ENCODE data around the gene CFAP251. TPM values are rescaled to one million over a fixed set of nuclear protein-coding genes. Genes with fewer than 3 reads are reported as not detected.

The CFAP251 gene
- total and polyA plus RNA-seq, 12 donors = 0.52 to 4.6 (median 1.5) TPM

DNA sequence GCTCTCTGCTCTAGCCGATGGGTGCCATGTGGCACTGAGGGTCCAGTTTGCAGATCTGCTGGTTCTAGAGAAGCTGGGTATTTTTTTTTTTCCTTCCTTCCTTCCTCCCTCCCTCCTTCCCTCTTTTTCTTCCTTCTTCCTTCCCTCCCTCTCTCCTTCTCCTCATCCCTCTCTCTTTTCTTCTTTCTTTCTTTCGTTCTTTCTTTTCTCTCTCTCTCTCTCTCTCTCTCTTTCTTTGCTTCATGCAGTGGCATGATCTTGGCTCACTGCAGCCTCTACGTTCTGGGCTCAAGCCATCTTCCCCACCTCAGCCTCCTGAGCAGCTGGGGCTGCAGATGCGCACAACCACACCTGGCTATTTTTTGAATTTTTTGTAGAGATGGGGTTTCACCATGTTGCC, 100.5 kb downstream of the CFAP251 start:
- Histone ChIP-seq H3K27ac (no peak overlapping the region), H3K9me3 (peaks cover 0 to 15% (median 0%) of the 10 kb centered on the region in 11 donors), H3K27me3 (peaks cover 0 to 29% (median 0%) of the 10 kb centered on the region in 7 donors), H3K4me1 (peaks cover 0 to 24% (median 17%) of the 10 kb centered on the region in 9 donors), H3K36me3 (no peaks in the 10 kb centered on the region), H3K4me3 (no peak overlapping the region)
- no peak for ATAC-seq
- TF ChIP-seq, protein P1, sequence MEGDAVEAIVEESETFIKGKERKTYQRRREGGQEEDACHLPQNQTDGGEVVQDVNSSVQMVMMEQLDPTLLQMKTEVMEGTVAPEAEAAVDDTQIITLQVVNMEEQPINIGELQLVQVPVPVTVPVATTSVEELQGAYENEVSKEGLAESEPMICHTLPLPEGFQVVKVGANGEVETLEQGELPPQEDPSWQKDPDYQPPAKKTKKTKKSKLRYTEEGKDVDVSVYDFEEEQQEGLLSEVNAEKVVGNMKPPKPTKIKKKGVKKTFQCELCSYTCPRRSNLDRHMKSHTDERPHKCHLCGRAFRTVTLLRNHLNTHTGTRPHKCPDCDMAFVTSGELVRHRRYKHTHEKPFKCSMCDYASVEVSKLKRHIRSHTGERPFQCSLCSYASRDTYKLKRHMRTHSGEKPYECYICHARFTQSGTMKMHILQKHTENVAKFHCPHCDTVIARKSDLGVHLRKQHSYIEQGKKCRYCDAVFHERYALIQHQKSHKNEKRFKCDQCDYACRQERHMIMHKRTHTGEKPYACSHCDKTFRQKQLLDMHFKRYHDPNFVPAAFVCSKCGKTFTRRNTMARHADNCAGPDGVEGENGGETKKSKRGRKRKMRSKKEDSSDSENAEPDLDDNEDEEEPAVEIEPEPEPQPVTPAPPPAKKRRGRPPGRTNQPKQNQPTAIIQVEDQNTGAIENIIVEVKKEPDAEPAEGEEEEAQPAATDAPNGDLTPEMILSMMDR (IDR thresholded peaks at IDR 0.05) = no peak
- intact Hi-C loops (cut with DNase I) = no loop called here
- no peak for DNase-seq
- whole genome bisulfite sequencing, 2 donors = 96 to 99% methylated on average over 4 of the region's 4 CpGs

DNA sequence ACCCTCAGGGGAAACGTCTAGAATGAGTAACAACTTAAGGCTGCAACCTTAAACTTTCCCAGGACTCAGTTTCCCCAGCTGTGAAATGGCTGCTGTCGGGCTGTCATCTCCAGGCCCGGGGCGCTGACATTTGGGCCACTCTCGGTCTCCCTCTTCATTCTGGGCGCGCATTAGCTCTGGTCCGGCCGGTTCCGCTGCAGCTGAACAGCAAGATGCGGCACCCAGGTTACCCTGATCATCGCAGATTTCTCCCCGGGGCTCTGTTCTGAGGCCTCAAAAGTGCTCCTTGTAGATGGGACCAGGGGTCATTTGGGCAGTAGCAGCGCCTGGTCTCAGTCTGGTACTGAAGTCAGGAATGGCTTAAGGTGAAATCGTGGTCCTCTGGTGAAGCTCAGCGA, 102.4 kb downstream of the CFAP251 start:
- intact Hi-C loops (cut with DNase I) = loop anchor here in 5 of 10 donors (2.0 to 10.0 kb wide), 6 partner anchors 53 to 106 kb away; partner anchors contain the start of gene CFAP251 (in 2 of the 5)
- no peak for ATAC-seq

DNA sequence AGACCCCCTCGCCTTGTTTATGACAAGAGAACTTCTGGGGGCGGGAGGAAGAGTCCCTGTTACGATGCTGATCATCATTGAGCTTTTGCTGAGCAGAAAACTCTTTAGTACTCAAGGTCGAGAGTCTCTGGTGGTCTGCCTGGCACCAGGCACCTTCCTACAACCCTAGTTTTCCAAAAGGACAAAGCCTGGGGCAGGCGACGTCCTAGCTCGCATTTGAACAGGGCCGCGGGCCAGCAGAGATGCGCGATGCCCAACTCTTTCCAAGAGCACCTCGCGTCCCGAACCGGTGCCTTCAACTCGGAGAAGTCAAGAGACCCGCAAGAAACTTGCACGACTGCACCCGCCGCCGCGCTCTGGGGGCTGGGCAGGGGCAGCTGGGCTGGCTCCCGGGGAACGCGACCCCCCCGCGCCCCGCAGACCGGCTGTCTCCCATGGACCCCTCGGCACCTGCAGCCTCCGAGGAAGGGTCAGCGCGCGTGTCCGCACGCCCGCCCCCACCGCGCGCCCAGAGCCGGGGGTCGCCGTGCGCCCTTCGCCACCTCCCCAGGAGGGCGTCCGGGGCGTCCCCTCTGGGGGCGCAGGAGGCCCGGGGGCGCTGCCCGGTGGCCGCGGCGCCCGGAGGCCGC, 102.9 kb downstream of the CFAP251 start:
- TF ChIP-seq, protein P1 (IDR thresholded peaks at IDR 0.05) = no peak
- DNase-seq (peak in 1 of 2 donors; percentile 44), ATAC-seq (peak in 2 of 8 donors; percentile 5 to 31)
- Histone ChIP-seq H3K9me3 (peaks cover 0 to 15% (median 0%) of the 10 kb centered on the region in 11 donors), H3K27ac (peak overlapping the region in 9 of 10 donors; percentile 68 to 85 (median 82)), H3K36me3 (no peaks in the 10 kb centered on the region), H3K4me3 (peak overlapping the region; percentile 48 to 84 (median 69)), H3K27me3 (peaks cover 0 to 31% (median 0%) of the 10 kb centered on the region in 7 donors), H3K4me1 (peaks cover 7 to 35% (median 25%) of the 10 kb centered on the region in 9 donors)
- 1 to 2% methylated on average over 56 to 57 of the region's 57 CpGs for WGBS, 2 donors
- intact Hi-C loops (cut with DNase I) = loop anchor here in 5 of 10 donors (2.0 to 10.0 kb wide), 6 partner anchors 54 to 107 kb away; partner anchors contain the start of gene CFAP251 (in 2 of the 5)

More for the DNA sequence above, 102.4 kb downstream of the CFAP251 start:
- peaks cover 0 to 31% (median 0%) of the 10 kb centered on the region in 7 donors for H3K27me3 ChIP-seq
- 58 to 62% methylated on average over 16 of the region's 16 CpGs for WGBS, 2 donors
- peaks cover 0 to 15% (median 0%) of the 10 kb centered on the region in 11 donors for H3K9me3 ChIP-seq
- TF ChIP-seq, protein P1 (IDR thresholded peaks at IDR 0.05) = no peak
- H3K27ac ChIP-seq = peak overlapping the region in 5 of 10 donors; percentile 74 to 85 (median 83)
- H3K4me3 ChIP-seq = peak overlapping the region in 9 of 10 donors; percentile 48 to 84 (median 68)
- H3K4me1 ChIP-seq = peaks cover 7 to 35% (median 25%) of the 10 kb centered on the region in 9 donors
- H3K36me3 ChIP-seq = no peaks in the 10 kb centered on the region
- DNase-seq = no peak

DNA sequence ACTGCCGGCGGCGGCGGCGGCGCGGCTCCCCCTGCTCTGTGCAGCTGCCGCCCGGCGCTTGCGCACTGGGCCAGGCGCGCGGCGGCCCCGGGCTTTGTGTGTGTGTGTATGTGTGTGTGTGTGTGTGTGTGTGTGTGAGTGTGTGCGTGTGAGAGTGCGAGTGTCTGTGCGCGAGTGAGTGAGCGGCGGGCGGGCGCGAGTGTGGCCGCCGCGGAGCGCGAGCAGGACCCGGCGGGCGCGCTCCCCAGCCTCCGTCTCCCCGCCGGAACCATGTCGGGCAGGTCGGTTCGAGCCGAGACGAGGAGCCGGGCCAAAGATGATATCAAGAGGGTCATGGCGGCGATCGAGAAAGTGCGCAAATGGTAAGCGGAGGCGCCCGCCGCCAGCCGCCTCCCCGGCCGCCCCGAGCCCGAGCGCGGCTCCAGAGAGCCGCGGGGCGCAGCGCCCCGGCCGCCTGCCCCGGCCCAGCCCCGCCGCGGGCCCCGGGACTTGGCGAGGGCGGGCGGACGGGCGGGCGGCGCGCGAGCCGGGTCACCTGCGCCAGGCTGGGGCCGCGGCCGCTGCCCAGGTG, 103.5 kb downstream of the CFAP251 start, which contains the start of gene BCL7A:
TSS of gene BCL7A (plus strand) at position 63 of the 571 bp plus-strand sequence. CDS start at position 271, 208 bp downstream.
- 0 to 1% methylated on average over 52 to 73 of the region's 83 CpGs for WGBS, 2 donors
- peaks cover 0 to 31% (median 0%) of the 10 kb centered on the region in 7 donors for H3K27me3 ChIP-seq
- intact Hi-C loops (cut with DNase I) = loop anchor here in 5 of 10 donors (2.0 to 10.0 kb wide), 6 partner anchors 55 to 107 kb away; partner anchors contain the start of gene CFAP251 (in 2 of the 5)
- DNase-seq = peak; percentile 64 to 69
- H3K4me3 ChIP-seq = peak within 1 kb of the TSS; percentile 67 to 84 (median 70)
- peaks cover 0 to 15% (median 0%) of the 10 kb centered on the region in 11 donors for H3K9me3 ChIP-seq
- H3K27ac ChIP-seq = peak within 1 kb of the TSS; percentile 75 to 92 (median 84)
- ATAC-seq = peak; percentile 59 to 81 (median 72)
- peaks cover 7 to 35% (median 25%) of the 10 kb centered on the region in 9 donors for H3K4me1 ChIP-seq
- H3K36me3 ChIP-seq = no peaks in the 10 kb centered on the region
- TF ChIP-seq, protein P1 (IDR thresholded peaks at IDR 0.05) = no peak

Data from heart right ventricle (tissue), 16 donors.